Transverse colon (tissue), 4 donors: ENCODE measurements around the gene TMPRSS9.

Experiments used
- CTCF ChIP-seq, 5 experiments: fragments of 200-600 bp in 3 of 5; fragments of 450-650 bp in 2 of 5; sonication (generic) in 3 of 5; IDR thresholded peaks; 1 replicate in 2 of 5; 2 replicates in 3 of 5; pipeline ENCODE4 v1.5.1; 2016 to 2017; ENCODE audit warnings: antibody characterized with exemption in 5 of 5, inconsistent platforms in 3 of 5, mild to moderate bottlenecking in 2 of 5, moderate library complexity in 1 of 5
- POLR2A ChIP-seq: fragments of 450-650 bp; IDR thresholded peaks from one replicate; pipeline ENCODE4 v1.6.1; 2016; ENCODE audit warnings: antibody characterized with exemption, mild to moderate bottlenecking, moderate library complexity
- POLR2AphosphoS5 ChIP-seq, 3 donors: sonication (generic); formaldehyde crosslinking; IDR thresholded peaks; one replicate each; pipeline ENCODE4 v1.6.1; 2016; ENCODE audit warnings: antibody characterized with exemption in 3 of 3

DNA sequence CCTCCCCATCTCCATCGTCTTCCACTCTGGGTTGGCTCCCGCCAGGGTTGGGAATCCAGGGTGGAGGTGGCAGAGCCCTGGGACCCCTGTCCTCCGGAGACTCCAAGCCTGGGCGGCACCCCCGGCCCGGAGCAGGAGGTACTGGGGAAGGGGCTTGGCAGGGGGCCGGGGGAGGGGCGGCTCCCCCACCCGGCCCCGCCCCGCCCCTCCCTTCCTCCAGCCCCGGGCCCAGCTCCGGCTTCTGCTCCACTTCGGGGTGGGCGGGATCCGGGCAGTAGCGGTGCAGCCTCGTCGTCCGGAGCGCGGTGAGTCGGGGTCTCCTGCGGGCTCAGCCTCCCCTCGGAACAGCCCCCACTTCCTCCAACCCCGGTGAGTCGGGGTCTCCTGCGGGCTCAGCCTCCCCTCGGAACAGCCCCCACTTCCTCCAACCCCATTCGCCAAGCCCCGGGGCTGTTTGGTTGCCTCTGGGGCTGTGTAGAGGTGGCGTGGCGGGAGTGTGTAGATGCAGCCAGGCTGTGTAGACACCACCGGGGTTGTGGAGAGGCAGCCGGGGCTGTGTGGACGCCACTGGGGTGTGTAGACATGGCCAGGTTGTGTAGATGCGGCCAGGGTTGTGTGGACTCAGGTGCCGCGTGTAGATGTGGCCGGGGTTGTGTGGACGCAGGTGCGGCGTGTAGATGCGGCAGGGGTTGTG, at the start of gene TMPRSS9:
- TF ChIP-seq CTCF (IDR thresholded peaks at IDR 0.05) (no peak), POLR2A (no peak), POLR2AphosphoS5 (IDR thresholded peaks at IDR 0.05) (no peak)
